ENCODE measurements around the gene VWA3A. TPM values are rescaled to one million over a fixed set of nuclear protein-coding genes. Genes with fewer than 3 reads are reported as not detected.

VWA3A gene
- total RNA-seq, 4 donors from 2014 or later = 0.18 TPM; not detected in 3

DNA sequence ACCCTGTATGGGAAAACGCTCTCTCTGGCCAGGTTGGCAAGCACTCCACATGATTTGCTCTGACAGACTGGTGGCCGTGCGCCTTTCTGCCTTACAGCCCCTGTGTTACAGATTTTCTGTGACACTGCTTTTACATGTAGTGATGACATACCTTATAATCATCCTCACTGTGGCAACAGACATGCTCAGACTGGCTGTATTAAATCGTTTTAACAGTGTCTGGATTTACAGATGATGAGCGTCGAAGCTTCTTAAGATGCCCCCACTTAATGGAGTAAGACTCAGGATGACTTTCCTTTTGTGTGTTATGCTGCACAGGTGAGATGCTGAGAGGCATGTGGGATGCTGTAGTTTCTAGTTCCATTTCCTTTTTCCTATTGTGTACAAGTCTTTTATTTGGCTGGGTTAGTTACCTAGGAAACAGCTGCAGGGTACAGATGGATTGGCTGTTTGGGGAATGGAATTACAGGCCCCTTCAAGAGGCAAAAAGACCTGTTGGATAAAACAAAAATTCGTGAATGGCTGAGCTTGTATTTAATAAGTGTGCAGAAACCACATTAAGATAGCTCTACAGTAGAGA, 20.9 kb upstream of the VWA3A start:
- Histone ChIP-seq H3K4me3 (no peak overlapping the region), H3K27ac (no peak overlapping the region), H3K9me3 (peaks cover 0 to 4% (median 0%) of the 10 kb centered on the region in 4 donors), H3K27me3 (no peaks in the 10 kb centered on the region), H3K36me3 (no peaks in the 10 kb centered on the region), H3K4me1 (no peaks in the 10 kb centered on the region)
- TF ChIP-seq POLR2A (IDR thresholded peaks at IDR 0.05) = no peak
- no peak for TF ChIP-seq CTCF (IDR thresholded peaks at IDR 0.05)
- DNase-seq = no peak

DNA sequence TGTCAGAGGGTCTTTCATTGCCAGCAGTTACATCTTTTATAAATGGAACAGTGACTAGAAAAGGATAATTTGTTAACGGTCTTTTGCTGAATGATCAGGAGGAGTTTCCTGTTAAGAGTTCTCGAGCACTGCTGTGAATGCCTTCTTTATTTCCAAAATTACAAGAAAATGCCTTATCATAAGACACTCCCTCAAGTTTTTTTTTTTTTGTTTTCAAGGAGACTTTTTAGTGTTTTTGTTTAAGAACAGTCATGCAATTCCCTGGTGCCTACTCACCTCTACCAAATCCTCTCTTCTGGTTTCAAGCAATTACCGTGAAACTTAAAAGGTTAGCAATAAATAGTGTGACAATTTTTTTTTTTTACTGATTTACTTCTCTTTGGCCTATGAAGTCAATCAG, 19.0 kb upstream of the VWA3A start:
- no peak for DNase-seq
- H3K9me3 ChIP-seq = no peaks in the 10 kb centered on the region
- no peaks in the 10 kb centered on the region for H3K4me1 ChIP-seq
- H3K27ac ChIP-seq = no peak overlapping the region
- no peaks in the 10 kb centered on the region for H3K36me3 ChIP-seq
- TF ChIP-seq POLR2A (IDR thresholded peaks at IDR 0.05) = no peak
- TF ChIP-seq CTCF (IDR thresholded peaks at IDR 0.05) = no peak
- no peaks in the 10 kb centered on the region for H3K27me3 ChIP-seq
- H3K4me3 ChIP-seq = no peak overlapping the region

GRCh38 chr16:22075043-22075757, 17.1 kb upstream of the VWA3A start:
- DNase-seq = no peak
- no peaks in the 10 kb centered on the region for H3K4me1 ChIP-seq
- no peaks in the 10 kb centered on the region for H3K27me3 ChIP-seq
- no peaks in the 10 kb centered on the region for H3K36me3 ChIP-seq
- H3K9me3 ChIP-seq = no peaks in the 10 kb centered on the region
- H3K4me3 ChIP-seq = no peak overlapping the region
- TF ChIP-seq POLR2A (IDR thresholded peaks at IDR 0.05) (no peak), CTCF (IDR thresholded peaks at IDR 0.05) (no peak)
- no peak overlapping the region for H3K27ac ChIP-seq

DNA sequence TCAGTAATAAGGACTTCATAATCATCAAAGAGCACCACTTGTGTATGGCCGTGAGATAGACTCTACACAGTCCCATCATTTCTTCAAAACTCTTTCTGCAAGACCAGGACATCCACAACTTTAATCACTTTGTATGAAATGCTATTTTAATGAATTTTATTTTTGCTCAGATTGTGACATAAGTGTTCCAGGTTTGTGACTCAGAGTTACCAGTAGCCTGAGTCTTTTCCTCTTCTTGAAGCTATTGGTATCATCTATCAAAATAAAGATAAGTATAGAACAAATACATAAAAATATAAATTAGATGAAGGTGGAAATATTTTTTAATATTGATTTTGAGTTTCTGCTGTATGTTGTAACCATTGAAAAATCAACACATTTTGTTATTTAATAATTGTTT, 16.6 kb upstream of the VWA3A start:
- no peak overlapping the region for H3K27ac ChIP-seq
- H3K4me3 ChIP-seq = no peak overlapping the region
- no peaks in the 10 kb centered on the region for H3K36me3 ChIP-seq
- no peaks in the 10 kb centered on the region for H3K27me3 ChIP-seq
- DNase-seq = no peak
- H3K9me3 ChIP-seq = no peaks in the 10 kb centered on the region
- H3K4me1 ChIP-seq = no peaks in the 10 kb centered on the region
- TF ChIP-seq POLR2A (IDR thresholded peaks at IDR 0.05) = no peak
- no peak for TF ChIP-seq CTCF (IDR thresholded peaks at IDR 0.05)

- no peaks in the 10 kb centered on the region for H3K9me3 ChIP-seq
- peak; percentile 65 to 89 (median 70) for TF ChIP-seq CTCF (IDR thresholded peaks at IDR 0.05)
- TF ChIP-seq POLR2A (IDR thresholded peaks at IDR 0.05) = no peak
- DNase-seq = peak; percentile 62 to 86 (median 67)
These were observed 14.5 kb upstream of the VWA3A start for GRCh38 chr16:22077700-22078313.

More at GRCh38 chr16:22077700-22078313, 14.5 kb upstream of the VWA3A start:
- H3K27me3 ChIP-seq = no peaks in the 10 kb centered on the region
- no peaks in the 10 kb centered on the region for H3K36me3 ChIP-seq
- no peak overlapping the region for H3K27ac ChIP-seq
- H3K4me3 ChIP-seq = no peak overlapping the region
- H3K4me1 ChIP-seq = no peaks in the 10 kb centered on the region
